Measurements from ENCODE around the gene ZFPM1.

The ZFPM1 gene

GRCh38 chr16:88540346-88540977 is 87.4 kb downstream of the ZFPM1 start:
- H3K36me3 Mint-ChIP-seq (ENCODE audit: low read depth), result peaks cover 5% of the 10 kb centered on the region

GRCh38 chr16:88541831-88542616 is 88.9 kb downstream of the ZFPM1 start:
- Mint-ChIP-seq H3K27me3 (ENCODE audit: low read depth) (peaks cover 40% of the 10 kb centered on the region), H3K4me1 (no peaks in the 10 kb centered on the region), H3K36me3 (ENCODE audit: low read depth) (peaks cover 5% of the 10 kb centered on the region), H3K9me3 (peaks cover 17% of the 10 kb centered on the region), H3K4me3 (no peak overlapping the region), H3K27ac (no peak overlapping the region)
- no peak for TF ChIP-seq CTCF (IDR thresholded peaks at IDR 0.05; ENCODE audit: unreplicated experiment in 3 of 3)

More at GRCh38 chr16:88540346-88540977, 87.4 kb downstream of the ZFPM1 start:
- Mint-ChIP-seq H3K4me3 (no peak overlapping the region), H3K27ac (no peak overlapping the region), H3K4me1 (peaks cover 5% of the 10 kb centered on the region), H3K27me3 (ENCODE audit: low read depth) (peaks cover 27% of the 10 kb centered on the region), H3K9me3 (peaks cover 17% of the 10 kb centered on the region)
- no peak for TF ChIP-seq CTCF (IDR thresholded peaks at IDR 0.05; ENCODE audit: unreplicated experiment in 3 of 3)

GRCh38 chr16:88543230-88543813 is 90.2 kb downstream of the ZFPM1 start:
- no peak for TF ChIP-seq CTCF (IDR thresholded peaks at IDR 0.05; ENCODE audit: unreplicated experiment in 3 of 3)
- no peak overlapping the region for H3K4me3 Mint-ChIP-seq
- peaks cover 42% of the 10 kb centered on the region for H3K27me3 Mint-ChIP-seq (ENCODE audit: low read depth)
- H3K4me1 Mint-ChIP-seq, result no peaks in the 10 kb centered on the region
- peaks cover 5% of the 10 kb centered on the region for H3K36me3 Mint-ChIP-seq (ENCODE audit: low read depth)
- H3K27ac Mint-ChIP-seq, result no peak overlapping the region
- peaks cover 17% of the 10 kb centered on the region for H3K9me3 Mint-ChIP-seq

GRCh38 chr16:88545781-88546180 is 92.7 kb downstream of the ZFPM1 start:
- Mint-ChIP-seq H3K9me3 (peaks cover 17% of the 10 kb centered on the region), H3K36me3 (ENCODE audit: low read depth) (peaks cover 5% of the 10 kb centered on the region), H3K27ac (no peak overlapping the region), H3K27me3 (ENCODE audit: low read depth) (peaks cover 54% of the 10 kb centered on the region), H3K4me3 (no peak overlapping the region), H3K4me1 (no peaks in the 10 kb centered on the region)
- TF ChIP-seq CTCF (IDR thresholded peaks at IDR 0.05; ENCODE audit: unreplicated experiment in 3 of 3), result no peak

GRCh38 chr16:88548131-88548874 is 95.2 kb downstream of the ZFPM1 start:
- TF ChIP-seq CTCF (IDR thresholded peaks at IDR 0.05; ENCODE audit: unreplicated experiment in 3 of 3), result no peak
- Mint-ChIP-seq H3K27ac (no peak overlapping the region), H3K9me3 (peaks cover 7% of the 10 kb centered on the region), H3K4me1 (peaks cover 5% of the 10 kb centered on the region), H3K4me3 (no peak overlapping the region), H3K36me3 (ENCODE audit: low read depth) (peaks cover 4% of the 10 kb centered on the region), H3K27me3 (ENCODE audit: low read depth) (peaks cover 63% of the 10 kb centered on the region)
